Measurements from ENCODE around the gene POLL.

POLL gene

GRCh38 chr10:101573885-101574753, 13.9 kb downstream of the POLL start:
- no peak for DNase-seq

DNA sequence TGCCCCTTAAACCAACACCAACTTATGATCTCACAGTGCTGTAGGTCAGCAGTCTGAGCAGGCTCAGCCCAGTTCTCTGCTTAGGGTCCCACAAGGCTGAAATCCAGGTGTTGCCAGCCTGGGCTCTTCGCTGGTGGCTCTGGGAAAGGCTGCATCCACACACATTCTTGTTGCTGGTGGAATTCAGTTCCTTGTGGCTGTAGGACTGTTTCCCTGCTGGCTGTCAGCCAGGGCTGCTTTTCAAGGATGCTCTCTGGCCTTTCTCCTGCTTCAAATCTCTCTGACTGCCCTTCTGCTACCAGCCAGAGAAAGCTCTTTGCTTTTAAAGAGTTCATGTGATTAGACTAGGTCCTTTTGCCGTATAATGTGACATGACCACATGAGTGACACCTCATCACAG, 15.3 kb downstream of the POLL start:
- DNase-seq: no peak

GRCh38 chr10:101572126-101572525, 15.9 kb downstream of the POLL start:
- DNase-seq: no peak

- DNase-seq: no peak
Measured at GRCh38 chr10:101571271-101571925, 16.7 kb downstream of the POLL start.

DNA sequence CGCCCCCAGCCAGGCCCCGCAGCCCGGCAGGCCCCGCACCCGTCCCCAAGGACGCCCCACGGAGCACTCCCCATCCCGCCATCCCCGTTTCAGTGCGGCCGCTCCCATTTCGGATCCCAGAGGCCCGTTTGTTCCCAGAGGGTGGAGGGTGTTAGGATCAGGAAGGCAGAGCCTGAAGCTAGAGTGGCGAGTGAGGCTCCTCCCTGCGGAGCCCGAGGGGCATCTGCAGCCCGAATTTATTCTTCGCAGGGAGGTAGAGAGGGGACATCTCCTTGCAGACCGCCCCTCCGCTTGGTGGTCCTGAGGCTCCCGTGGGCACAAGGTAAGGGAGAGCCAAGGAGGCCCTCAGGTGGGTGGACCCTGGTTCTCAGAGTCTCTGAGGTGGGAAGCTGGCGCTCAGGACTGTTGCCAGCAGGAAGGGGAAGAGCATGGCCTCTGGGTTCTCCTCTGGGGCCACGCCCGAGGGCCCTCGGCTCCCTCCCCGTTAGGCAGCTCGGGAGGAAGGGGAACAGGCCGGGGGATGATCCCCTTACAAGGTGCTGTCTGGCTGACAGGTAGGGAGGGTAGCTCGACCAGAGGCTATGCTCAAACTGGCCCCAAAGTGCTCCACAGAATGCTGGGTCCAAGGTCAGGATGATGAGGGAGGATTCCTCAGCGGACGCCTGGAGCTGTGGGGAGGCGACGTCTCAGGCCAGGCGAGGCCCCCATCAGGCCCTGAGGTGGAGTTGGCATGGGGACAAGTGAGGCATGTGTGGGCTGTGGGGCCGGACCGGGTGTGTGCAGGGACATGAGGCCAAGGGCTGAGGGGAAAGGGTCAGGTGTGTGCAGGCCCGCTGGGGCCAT, 17.4 kb downstream of the POLL start:
- no peak for DNase-seq

- peak; percentile 70 for DNase-seq
Measured at GRCh38 chr10:101569622-101570427, 18.2 kb downstream of the POLL start.

GRCh38 chr10:101569323-101569621, 18.8 kb downstream of the POLL start:
- no peak for DNase-seq

DNA sequence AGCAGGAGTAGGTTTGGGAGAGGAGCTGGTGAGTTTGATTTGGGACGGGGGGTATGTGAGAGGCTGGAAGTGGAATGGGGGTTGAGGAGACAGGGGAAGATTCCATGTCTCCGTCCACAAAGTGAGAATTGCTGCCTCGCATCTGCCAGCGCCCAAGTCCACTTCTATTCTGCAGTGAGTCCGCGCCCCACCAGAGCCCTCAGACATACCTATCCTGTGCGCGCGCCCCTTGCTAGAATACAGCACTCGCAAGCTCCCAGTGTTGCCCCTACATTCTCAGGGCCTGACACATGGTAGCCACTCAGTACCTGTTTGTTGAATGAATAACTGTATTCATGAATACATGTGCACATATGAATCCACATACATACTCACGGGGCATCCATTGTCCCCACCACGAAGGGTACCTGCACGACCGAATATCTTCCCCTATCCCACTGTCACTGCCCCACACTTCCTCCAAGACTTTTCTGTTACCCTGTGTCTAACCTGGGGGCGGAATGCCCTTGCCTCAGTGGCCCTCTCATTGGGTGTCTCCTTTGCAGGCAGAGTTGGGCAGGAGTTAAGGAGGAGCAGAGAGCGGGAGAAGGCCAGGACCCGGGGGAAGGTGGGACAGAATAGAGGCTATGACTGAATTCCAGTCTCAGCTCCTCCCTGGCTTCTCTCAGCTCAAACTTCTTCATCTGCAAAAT, 19.9 kb downstream of the POLL start:
- DNase-seq: no peak

GRCh38 chr10:101567165-101568006, 20.7 kb downstream of the POLL start:
- no peak for DNase-seq

DNA sequence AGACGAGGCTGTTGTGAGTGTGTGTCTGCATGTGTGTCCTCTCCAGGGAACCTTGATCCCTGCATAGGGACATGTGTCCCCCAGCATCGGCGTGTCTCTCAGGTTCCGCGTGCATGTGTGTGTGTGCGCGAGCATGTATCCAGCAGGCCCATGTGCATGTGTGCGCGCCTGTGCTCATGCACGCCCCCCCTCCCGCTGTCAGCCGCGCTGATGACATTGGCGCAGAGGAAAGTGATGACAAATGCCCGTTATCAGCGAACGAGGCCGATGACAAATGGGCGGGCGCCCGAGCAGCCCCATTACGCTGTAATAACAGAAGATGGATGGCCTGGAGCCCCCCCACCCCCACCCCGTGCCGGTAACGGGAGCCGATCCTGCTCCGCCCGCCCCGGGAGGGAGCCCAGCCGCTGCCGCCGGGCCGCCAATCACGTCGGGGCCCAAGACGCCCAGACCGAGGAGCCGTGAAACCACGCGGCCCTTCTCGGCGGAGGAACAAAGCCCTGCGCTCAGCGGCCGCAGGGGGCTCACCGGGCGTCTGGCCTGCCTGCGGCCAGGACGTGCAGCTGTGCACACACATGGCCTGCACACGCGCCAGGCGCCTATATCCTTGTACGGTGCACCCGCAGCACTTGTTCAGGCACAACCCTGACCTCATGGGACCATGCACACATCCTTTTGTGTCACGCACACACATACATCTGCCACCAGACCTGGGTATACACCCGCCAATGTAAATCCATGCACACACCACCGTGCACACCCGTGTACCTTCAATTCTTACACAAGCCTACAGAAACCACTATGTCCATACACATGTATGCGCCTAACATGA, 21.5 kb downstream of the POLL start:
- DNase-seq: no peak

DNA sequence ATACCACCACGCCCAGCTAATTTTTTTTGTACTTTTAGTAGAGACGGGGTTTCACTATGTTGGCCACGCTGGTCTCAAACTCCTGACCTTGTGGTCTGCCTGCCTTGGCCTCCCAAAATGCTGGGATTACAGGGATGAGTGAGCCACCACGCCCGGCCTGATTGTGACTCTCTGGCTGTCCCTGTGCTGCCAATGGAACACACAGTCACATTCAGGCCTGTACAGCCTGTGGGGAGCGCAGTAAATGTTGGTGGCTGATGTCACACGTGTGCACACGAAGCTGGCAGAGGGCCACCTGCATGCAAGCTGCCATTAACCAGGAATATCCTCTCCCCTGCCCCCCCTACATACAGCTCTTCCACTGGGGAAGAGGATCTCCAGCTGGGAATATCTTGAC, 22.1 kb downstream of the POLL start:
- no peak for DNase-seq

GRCh38 chr10:101565370-101565900, 22.6 kb downstream of the POLL start:
- no peak for DNase-seq

DNA sequence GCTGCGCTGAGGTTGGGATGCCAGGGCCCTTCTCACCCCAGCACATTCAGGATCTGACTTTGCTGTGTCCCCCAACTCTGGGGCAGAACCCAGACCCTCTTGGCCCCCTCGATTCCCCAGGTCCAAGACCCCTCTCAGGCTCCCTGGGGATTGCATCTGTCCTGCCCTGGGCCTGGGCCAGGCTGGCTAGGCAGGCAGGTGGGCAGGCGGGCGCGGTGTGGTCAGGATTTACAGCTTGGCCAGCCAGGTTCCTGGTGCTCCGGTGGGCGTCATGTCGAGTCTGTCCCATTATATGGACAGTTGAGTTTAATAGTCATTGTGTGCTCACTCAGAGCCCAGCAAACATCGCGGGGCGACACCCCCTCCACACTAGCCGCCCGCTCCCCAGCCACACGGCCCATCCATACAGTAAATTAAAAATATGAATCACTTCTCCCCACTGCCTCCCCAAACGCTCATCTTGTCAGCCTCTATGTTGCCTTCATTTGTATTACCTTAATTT, 23.5 kb downstream of the POLL start:
- DNase-seq: no peak

DNA sequence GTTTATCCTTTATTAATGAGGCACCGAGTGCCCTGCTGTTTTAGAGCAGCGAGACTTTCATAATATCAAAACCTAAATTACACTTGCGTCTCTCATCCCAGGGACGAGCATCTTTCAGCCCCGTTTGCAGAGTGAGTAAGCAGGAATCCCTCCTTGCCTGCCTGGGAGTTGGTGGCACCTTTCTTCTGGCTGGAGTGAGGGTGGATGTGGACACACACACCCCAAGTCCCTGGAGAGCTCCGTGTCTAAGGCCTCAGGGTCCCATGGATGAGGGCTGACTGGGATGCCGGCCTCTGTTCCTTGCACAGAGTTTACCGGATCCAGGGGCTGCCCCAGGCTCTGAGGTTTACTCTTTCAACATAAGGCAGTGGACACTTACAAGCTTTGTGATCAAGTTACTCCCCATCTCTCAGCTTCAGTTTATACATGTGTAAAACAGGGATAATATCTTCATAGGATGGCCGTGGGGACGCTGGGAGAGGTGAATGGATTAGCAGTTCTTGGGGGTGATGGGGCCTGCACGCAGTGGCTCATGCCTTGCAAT, 24.5 kb downstream of the POLL start:
- no peak for DNase-seq

- DNase-seq: no peak
Measured at GRCh38 chr10:101563007-101563406, 25.1 kb downstream of the POLL start.

DNA sequence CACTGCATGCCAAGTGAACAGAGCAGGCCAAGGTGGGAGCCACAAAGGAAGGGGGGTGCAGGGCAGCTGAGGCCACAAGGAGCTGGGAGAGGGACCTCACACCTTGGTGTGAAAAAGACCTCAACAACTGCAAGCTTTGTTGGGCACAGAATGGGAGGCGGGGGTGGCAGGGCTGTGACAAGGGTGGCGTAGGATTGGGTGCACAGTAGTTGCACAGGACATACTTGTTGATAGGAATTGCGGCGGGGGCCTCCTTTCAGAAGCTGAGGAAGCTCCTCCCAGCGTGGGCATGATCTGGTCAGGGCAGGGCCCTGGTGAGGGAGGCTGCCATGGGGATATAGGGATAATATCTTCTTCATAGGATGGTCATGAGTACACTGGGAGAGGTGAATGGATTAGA, 25.8 kb downstream of the POLL start:
- no peak for DNase-seq

DNA sequence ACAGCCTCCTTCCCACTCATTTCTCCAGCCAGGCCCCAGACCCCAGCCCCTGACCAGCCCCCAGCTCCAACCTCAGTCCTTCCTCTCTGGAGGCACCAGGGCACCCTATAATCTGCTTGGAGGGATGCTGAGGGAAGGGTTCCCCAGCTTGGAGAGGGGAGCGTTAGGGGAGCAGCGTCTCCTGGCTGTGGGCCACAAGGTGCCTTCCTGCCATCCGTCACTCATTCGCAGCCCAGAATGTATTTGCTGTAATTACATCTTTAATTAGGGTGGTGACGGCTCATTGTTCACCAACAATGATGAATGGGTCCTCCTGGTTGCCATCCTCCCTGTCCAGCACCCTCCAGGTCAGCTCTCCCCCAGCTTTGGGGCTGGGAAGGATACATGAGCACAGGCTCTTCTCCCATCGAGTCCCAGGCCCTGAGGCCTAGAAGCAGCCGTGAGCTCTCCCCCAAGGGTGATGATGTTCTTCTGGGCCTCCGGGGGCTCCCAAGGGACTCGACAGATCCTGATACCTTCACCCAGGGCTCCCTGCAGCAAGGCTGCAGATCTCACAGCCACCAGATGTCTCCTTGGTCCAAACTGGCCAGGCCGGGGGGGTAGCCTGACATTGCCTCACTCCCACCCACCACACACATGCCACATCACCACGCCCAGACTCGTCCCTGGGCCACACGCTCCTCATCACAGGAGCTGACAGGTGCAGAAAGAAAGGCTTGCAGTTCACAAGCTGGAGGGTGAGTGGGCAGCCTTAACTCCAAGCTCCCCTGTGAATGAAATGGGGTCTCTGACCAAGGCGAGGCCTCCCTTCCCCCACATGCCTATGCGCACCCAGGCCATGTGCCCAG, 26.8 kb downstream of the POLL start:
- DNase-seq: no peak

DNA sequence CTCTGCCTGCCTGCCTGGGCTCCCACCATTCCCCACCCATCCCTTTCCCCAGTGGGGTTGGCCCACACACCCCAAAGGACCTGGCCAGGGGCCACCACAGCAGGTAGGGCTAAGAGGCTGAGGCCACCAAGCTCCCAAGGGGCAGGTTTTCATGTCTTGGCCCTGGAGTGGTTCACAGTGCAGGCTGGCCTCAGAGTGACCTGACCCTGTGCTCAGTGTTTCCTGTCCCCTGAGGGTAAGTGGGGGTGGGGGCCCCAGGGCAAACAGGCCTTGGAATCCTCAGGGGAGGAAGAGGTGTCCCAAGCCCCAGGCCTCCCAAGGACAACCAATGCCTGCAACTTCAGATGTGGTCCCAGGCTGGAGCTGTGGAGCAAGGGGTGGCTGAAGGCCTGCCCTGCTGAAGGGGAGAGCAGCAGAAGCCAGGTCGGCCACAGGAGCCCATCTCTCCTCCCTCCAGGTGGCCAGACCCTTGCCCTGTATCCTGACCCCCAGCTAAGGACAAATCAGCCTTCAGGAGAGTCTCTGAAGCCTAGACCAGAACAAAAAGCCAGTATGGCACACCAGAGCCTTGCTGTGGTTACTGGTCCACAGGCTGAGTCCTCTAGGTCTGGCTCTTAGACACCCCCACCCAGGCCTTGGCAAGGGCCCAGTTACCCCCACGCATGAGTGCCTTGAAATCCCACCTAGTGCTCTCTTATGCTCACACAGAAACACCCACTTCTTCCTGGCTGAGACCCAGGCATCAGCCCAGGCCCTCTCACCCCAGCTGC, 27.6 kb downstream of the POLL start:
- no peak for DNase-seq
